ENCODE measurements around the gene PLET1. TPM values are rescaled to one million over a fixed set of nuclear protein-coding genes. Genes with fewer than 3 reads are reported as not detected.

The PLET1 gene
- total and polyA plus RNA-seq, 9 of the 15 experiments (the other 6 are each of a cell fraction or from before 2014, with no cell fraction given): not detected

- no peak for TF ChIP-seq ZBTB34 (CRISPR knock-in tag; IDR thresholded peaks at IDR 0.05)
- no peak for TF ChIP-seq ZNF224 (CRISPR knock-in tag; IDR thresholded peaks at IDR 0.05)
- TF ChIP-seq HINFP (tag; conservative IDR thresholded peaks at IDR 0.05; ENCODE audit: low read depth): no peak
- no peak for TF ChIP-seq CBX2 (IDR thresholded peaks at IDR 0.05; ENCODE audit: insufficient read depth, low read length, poor library complexity, severe bottlenecking)
- no peak for TF ChIP-seq ZNF655 (CRISPR knock-in tag; IDR thresholded peaks at IDR 0.05)
- no peak for TF ChIP-seq ZNF445 (CRISPR knock-in tag; IDR thresholded peaks at IDR 0.05; ENCODE audit: low read depth)
- TF ChIP-seq ZNF695 (CRISPR knock-in tag; IDR thresholded peaks at IDR 0.05): no peak
- TF ChIP-seq RBM17 (IDR thresholded peaks at IDR 0.05; ENCODE audit: borderline replicate concordance, low read depth, low read length): no peak
- no peak for TF ChIP-seq PHB2 (IDR thresholded peaks at IDR 0.05; ENCODE audit: low read depth)
- TF ChIP-seq GATAD2B (IDR thresholded peaks at IDR 0.05; ENCODE audit: borderline replicate concordance): 0 out of 2 replicates have a peak, but pooled peaks have one; percentile 30
- TF ChIP-seq CUX1 (CRISPR knock-in tag; IDR thresholded peaks at IDR 0.05): no peak
- no peak for TF ChIP-seq ZBTB11 (CRISPR knock-in tag; IDR thresholded peaks at IDR 0.05)
Measured at GRCh38 chr11:112289588-112290492, 29.2 kb upstream of the PLET1 start (continued).
